Ascending aorta (tissue), 2 donors: Measurements from ENCODE around the gene SLC24A3. TPM values are rescaled to one million over a fixed set of nuclear protein-coding genes. Genes with fewer than 3 reads are reported as not detected.

Experiments
- DNase-seq, 2 donors: peaks; one replicate each; pipeline ENCODE4 v3.0.0-alpha.2; 2019; ENCODE audit warnings: low spot score in 2 of 2
- H3K27ac ChIP-seq, 2 donors: fragments of 200-600 bp; sonication (generic); one replicate each; pipeline ENCODE4 v1.5.1; 2016 to 2017; ENCODE audit warnings: mild to moderate bottlenecking in 1 of 2
- H3K27me3 ChIP-seq: fragments of 200-600 bp; sonication (generic); one replicate; pipeline ENCODE4 v1.5.1; 2017
- H3K36me3 ChIP-seq, 2 donors: fragments of 200-600 bp; sonication (generic); one replicate each; pipeline ENCODE4 v1.5.1; 2016
- H3K4me1 ChIP-seq, 2 donors: fragments of 200-600 bp; sonication (generic); one replicate each; pipeline ENCODE4 v1.5.1; 2016 to 2017; ENCODE audit warnings: mild to moderate bottlenecking in 1 of 2
- H3K4me3 ChIP-seq, 2 donors: fragments of 200-600 bp; sonication (generic); one replicate each; pipeline ENCODE4 v1.5.1; 2016 to 2017; ENCODE audit warnings: mild to moderate bottlenecking in 1 of 2
- H3K9me3 ChIP-seq, 2 donors: fragments of 200-600 bp; sonication (generic); one replicate each; pipeline ENCODE4 v1.5.1; 2016
- CTCF ChIP-seq, 3 experiments: fragments of 200-600 bp in 2 of 3; fragments of 450-650 bp in 1 of 3; sonication (generic) in 2 of 3; IDR thresholded peaks; one replicate each; pipeline ENCODE4 v1.5.1; 2016 to 2019; ENCODE audit warnings: antibody characterized with exemption in 3 of 3, mild to moderate bottlenecking in 1 of 3, moderate library complexity in 1 of 3
- intact Hi-C: fragments of 100-400 bp; cut with DNase I; formaldehyde crosslinking; loops from one replicate; pipeline ENCODE4 v1.15.1; 2023
- total RNA-seq: library from RNA; depleted of rRNA; stranded (reverse); fragments of >200 nt; gene quantifications from one replicate; pipeline ENCODE4 v1.1.0, GENCODE V29; 2016

SLC24A3 gene
- total RNA-seq, 1 donor from 2014 or later: 12.9 TPM

DNA sequence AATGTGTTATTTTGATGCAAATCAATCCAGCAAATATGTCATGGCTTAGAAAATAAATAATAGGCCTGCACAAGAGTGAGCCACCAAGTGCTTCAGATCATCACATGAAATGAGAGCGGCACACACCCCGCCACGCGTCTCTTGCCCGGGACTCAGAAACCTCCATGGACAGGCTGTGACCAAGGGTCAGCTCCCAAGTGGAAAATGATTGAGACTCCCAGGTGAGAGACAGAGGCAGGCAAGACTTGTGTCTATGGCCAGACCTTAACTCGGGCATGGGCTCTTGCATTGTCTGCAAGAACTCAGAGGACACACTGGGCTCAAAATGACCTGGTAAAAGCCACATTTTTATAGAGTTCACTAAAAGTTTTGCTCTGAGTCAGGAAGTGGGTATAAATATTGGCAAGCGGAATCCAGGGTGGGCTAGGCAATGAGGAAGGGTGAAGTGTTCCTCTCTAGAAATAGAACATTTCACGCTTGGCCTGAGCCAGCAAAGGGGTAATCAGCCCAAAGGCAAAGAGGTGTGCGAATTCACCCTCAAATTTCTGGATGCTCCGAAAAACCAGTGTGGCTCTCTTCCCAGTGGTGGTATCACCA, 514.9 kb downstream of the SLC24A3 start:
- H3K27ac ChIP-seq: no peak overlapping the region
- H3K9me3 ChIP-seq: no peaks in the 10 kb centered on the region
- H3K36me3 ChIP-seq: no peaks in the 10 kb centered on the region
- H3K27me3 ChIP-seq: no peaks in the 10 kb centered on the region
- H3K4me3 ChIP-seq: no peak overlapping the region
- H3K4me1 ChIP-seq: peaks cover 0 to 6% of the 10 kb centered on the region in 2 donors
- intact Hi-C loops: no loop called here
- TF ChIP-seq CTCF (IDR thresholded peaks at IDR 0.05): no peak
- no peak for DNase-seq

GRCh38 chr20:19729672-19730071, 517.2 kb downstream of the SLC24A3 start:
- Histone ChIP-seq H3K27ac (no peak overlapping the region), H3K9me3 (no peaks in the 10 kb centered on the region), H3K27me3 (no peaks in the 10 kb centered on the region), H3K36me3 (no peaks in the 10 kb centered on the region), H3K4me1 (peaks cover 0 to 7% of the 10 kb centered on the region in 2 donors), H3K4me3 (no peak overlapping the region)
- no peak for DNase-seq
- intact Hi-C loops: no loop called here
- no peak for TF ChIP-seq CTCF (IDR thresholded peaks at IDR 0.05)

DNA sequence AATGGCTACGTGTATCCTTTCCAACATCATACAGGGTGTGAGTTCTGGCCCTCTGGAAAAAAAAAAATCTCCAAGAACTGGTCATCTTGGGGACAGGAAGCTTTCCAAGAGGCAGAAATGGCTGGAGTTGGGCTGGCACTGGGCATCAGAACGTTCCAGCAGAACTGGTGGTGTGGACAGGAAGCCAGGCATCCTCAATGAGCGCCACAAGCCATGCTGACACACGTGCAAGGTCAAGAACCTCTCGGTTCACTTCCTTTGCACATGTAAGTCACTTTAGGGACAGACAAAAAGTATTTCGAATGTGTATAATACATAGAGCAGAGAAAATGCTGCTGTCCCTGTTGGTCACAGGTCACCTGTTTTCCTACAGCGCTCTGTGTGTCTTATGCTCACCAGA, 518.3 kb downstream of the SLC24A3 start:
- H3K36me3 ChIP-seq: no peaks in the 10 kb centered on the region
- no peaks in the 10 kb centered on the region for H3K9me3 ChIP-seq
- H3K4me3 ChIP-seq: no peak overlapping the region
- no peak overlapping the region for H3K27ac ChIP-seq
- TF ChIP-seq CTCF (IDR thresholded peaks at IDR 0.05): no peak
- peaks cover 0 to 11% of the 10 kb centered on the region in 2 donors for H3K4me1 ChIP-seq
- intact Hi-C loops: no loop called here
- DNase-seq: no peak
- no peaks in the 10 kb centered on the region for H3K27me3 ChIP-seq

GRCh38 chr20:19734811-19735210, 522.4 kb downstream of the SLC24A3 start:
- peak overlapping the region; percentile 69 to 71 for H3K27ac ChIP-seq
- no peak for TF ChIP-seq CTCF (IDR thresholded peaks at IDR 0.05)
- intact Hi-C loops: loop anchor here (1.0 kb wide), 1 partner anchor 23 kb away; the partner anchor contains the start of gene RIN2

GRCh38 chr20:19735446-19735845, 523.0 kb downstream of the SLC24A3 start:
- Histone ChIP-seq H3K9me3 (no peaks in the 10 kb centered on the region), H3K4me3 (peak overlapping the region in 1 of 2 donors; percentile 10), H3K4me1 (peaks cover 0 to 11% of the 10 kb centered on the region in 2 donors), H3K36me3 (no peaks in the 10 kb centered on the region), H3K27ac (peak overlapping the region; percentile 69 to 71), H3K27me3 (no peaks in the 10 kb centered on the region)
- intact Hi-C loops: loop anchor here (1.0 kb wide), 1 partner anchor 23 kb away; the partner anchor contains the start of gene RIN2
- no peak for TF ChIP-seq CTCF (IDR thresholded peaks at IDR 0.05)
- DNase-seq: peak; percentile 43 to 93

More at GRCh38 chr20:19734811-19735210, 522.4 kb downstream of the SLC24A3 start:
- peaks cover 0 to 11% of the 10 kb centered on the region in 2 donors for H3K4me1 ChIP-seq
- no peaks in the 10 kb centered on the region for H3K27me3 ChIP-seq
- no peak for DNase-seq
- no peaks in the 10 kb centered on the region for H3K36me3 ChIP-seq
- no peaks in the 10 kb centered on the region for H3K9me3 ChIP-seq
- H3K4me3 ChIP-seq: no peak overlapping the region
